Eye (tissue), 1 donor: ENCODE data around the gene PLLP.
"Not testable (repeated sequence)": the region's sequence is repeated elsewhere in the genome, so short reads cannot be mapped to it uniquely, and the experiment has no call there.

Experiments
- DNase-seq: peaks from one replicate; pipeline ENCODE4 v3.0.0-alpha.2; 2015

The PLLP gene

DNA sequence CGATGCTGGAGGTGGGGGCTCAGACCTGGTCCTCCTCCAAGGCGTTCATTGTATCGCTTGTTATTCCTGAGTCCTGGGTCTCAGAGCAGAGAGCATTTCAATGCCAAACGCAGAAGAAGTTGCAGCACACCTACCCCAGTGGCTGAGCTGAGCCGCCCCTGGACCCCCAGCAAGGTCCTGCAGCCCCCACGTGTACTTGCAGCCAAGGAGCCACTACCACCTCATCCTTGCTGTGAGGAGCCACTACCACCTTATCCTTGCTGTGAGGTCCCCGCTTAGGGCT lies 13.5 kb downstream of the PLLP start:
- no peak for DNase-seq

DNA sequence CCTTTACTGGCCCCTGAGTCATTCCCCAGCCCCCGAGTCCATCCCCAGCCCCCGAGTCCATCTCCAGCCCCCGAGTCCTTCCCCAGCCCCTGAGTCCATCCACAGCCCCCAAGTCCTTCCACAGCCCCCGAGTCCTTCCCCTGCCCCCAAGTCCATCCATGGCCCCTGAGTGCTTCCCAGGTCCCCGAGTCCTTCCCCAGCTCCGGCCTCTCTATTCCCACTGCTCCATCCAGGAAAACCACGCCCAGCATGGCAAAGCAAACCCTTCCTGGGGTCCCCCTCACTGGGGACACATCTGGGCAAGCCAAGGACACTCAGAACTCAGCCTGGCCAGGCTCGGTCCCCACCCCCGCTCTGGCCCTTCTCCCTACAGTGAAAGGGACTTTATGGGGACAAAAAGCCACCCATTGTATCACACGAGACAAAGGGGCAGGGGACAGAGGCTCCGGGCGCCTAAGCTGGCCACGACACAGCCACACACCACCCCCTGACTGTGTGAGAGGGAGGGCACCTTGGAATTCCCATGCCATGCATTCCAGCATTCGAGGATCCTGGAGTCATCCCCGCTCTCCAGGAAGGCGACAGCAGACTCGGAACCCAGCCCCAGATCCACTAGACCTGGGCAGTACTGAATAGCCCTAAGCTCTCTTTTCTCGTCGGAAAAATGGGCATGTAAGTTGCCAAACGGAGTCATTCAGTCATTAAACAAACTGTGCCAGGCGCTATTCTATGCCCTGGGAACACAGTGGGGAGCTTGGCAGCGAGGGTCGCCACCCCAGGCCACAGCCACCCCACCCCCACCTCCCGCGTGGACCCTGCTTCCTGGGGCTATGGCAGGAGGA lies 14.0 kb downstream of the PLLP start:
- DNase-seq = no peak

DNA sequence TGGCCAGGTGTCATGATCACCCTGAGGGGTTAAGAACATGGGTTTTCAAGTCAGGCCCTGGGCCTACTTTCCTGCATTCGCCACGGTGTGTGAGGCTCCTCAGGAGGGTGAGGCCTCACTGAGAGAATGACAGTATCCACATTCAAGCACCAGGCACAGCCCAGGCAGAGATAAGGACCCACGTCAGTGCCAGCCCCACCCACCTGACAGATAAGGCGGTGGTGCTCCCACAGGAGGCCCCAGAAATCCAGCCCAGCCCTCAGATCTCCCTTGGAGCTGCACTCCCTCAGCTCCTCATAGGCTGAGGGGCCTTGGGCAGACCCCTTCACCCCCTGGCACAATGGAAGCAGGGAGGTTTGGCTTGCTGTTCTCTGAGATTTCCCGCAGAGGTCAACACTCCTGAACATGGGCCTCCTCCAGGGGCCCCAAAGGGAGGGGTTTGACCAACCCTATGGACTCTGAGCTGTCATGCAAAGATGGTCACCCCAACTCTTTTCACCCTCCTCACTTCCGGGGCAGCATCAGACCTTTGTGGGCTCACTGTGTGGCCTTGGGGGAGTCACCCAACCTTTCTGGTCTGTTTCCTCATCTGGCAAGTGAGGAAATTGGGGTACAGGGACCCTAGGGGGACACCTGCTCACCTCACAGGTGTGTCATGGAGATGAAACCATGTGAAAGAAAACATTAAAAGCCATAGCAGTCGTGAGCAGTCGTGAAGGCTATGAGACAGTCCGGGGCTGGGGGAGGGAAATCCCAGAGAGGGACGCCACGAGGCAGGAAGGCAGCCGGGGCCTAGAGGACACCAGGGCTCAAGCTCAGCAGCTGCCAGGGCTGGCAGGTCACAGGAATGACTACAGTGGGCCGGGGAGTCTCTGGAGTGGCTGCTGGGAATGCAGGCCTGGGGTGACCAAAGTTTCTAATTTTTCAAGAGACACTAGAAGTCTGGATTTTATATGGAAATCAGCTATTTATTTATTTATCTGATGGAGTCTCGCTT lies 15.4 kb downstream of the PLLP start:
- no peak for DNase-seq

DNA sequence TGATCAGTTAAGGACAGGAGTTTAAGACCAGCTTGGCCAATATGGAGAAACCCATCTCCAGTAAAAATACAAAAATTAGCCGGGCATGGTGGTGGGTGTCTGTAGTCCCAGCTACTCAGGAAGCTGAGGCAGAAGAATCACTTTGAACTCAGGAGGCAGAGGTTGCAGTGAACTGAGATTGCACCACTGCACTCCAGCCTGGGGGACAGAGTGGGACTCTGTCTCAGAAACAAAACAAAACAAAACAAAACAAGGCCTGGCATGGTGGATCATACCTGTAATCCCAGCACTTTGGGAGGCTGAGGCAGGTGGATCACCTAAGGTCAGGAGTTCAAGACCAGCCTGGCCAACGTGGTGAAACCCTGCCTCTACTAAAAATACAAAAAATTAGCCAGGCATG lies 17.1 kb downstream of the PLLP start:
- DNase-seq = not testable (repeated sequence)

DNA sequence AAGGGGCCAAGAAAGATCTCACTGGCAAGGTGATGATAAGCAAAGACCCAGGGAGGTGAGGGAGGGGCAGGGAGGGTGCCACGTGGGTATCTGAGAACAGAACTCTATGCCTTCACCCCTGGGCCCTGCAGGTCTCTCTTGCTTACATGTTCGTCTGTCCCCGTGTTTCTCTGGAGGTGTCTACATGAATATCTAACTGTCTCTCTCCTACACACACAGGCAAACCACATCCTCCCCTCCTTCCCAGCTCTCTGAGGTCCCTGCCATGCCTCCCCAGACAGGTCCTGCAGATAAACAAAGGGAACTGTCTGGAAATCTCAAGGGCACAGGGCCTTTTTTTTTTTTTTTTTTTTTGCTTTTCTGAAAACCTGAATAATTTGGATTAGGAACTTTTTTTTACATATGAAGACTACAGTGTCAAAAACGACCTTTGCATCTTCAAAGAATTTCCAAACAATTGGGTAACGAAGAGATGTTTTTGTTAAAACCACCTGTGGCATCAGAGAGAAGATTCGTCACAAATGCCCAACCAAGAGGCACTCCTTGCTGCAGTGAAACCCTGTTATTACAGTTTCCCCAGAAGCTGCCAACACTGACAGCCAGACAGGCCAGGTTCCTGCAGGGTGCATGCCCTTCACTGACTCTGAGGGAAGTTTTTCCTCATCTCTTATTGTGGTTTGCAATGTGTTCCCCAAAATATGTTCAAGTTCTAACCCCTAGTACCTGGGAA lies 17.8 kb downstream of the PLLP start:
- no peak for DNase-seq

DNA sequence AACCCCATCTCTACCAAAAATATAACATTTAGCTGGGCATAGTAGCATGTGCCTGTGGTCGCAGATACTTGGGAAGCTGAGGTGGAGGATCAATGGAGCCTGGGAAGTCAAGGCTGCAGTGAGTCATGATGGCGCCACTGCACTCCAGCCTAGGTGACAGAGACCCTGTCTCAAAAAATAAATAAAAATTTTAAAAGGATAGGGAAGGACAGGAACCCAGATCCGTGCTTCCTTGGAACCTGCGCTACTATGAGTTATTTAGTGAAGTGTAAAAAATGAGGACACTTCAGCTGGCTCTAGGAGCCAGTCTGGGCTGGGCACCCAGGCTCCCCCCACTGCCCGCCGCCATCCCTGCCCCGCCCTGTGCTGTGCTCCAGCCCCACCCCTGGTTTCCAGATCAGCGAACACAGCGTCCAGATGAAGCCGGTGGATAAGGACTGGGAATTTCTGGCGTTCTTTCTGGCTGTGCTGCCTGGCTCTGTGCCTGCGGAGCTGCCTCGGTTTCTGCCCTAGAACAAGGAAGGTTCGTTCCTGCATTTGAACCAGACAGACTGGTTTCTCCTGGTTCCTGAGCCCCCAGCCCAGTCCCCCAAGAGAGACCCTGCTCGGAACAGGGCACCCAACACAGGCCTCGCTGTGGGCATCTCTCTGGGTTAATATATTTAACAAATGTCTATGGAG lies 18.5 kb downstream of the PLLP start:
- DNase-seq = peak; percentile 56

DNA sequence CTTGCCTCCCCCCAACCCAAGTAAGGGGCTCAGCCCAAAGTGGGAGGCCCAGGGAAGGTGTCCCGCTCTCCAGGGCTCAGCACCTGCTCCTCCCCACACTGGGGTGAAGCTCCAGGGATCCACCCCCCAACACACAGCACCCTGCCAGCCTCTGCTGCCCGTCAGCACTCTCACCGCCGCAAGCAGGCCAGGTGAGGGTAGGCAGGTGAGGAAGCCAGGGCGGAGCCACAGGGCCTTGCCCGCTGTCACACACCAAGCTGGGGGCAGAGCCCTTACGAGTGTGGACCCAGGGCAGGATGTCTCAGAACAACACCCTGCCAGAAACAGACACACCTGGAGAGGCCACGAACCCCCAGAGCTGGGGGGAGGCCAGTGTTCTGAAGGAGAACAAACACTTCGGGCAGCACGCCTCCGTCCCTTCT lies 19.5 kb downstream of the PLLP start:
- no peak for DNase-seq

DNA sequence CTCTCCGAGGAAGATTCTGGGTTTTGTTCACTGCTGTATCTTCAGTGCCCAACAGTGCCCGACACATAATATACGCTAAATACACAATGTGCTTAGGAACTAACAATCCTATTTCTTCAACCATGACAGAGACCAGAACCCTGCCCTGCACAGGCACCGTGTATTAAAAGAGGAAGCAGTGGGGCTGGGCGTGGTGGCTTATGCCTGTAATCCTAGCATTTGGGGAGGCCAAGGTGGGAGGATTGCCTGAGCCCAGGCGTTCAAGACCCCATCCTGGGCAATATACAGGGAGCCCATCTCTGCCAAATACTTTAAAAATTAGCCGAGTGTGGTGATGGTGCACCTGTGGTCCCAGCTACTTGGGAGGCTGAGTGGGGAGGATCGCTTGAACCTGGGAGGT lies 20.1 kb downstream of the PLLP start:
- DNase-seq = no peak

DNA sequence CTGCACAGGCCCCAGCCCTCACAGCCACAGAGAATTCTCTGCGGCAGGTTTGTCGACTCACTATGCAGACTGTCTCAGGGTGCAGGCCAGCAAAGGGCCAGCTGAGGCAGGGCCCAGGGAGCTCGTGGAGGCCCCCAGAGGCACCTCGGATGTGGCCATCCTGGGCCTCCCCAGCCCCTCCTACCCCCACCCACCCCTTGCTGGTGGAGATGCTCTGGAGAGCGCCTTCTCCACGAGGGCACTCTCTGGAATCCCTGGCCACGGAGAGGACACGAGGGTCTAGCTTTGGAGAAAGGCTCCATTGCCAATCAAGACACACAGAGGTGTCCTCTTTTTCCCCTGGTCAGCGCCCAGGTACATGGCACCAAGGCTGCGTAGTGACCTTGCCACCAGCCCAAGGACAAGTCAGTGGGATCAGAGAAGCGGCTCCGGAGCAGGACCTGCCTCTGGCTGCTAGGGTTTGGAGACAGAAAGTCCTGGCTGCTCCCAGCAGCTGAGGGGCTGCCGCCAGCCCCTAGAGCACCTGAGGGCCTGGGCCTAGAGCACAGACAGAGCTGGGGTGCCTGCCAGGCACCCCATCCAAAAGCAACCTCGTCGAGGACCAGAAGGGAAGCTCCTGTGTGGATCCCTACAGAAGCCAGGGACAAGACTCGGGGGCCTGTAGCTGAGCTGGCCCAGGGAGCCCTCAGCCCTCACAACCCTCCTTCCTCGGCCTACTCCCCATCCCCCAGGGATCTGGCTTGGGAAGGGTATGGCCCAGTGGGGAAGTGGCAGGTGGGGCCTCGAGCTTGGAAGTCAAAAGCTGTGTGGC lies 20.7 kb downstream of the PLLP start:
- no peak for DNase-seq

DNA sequence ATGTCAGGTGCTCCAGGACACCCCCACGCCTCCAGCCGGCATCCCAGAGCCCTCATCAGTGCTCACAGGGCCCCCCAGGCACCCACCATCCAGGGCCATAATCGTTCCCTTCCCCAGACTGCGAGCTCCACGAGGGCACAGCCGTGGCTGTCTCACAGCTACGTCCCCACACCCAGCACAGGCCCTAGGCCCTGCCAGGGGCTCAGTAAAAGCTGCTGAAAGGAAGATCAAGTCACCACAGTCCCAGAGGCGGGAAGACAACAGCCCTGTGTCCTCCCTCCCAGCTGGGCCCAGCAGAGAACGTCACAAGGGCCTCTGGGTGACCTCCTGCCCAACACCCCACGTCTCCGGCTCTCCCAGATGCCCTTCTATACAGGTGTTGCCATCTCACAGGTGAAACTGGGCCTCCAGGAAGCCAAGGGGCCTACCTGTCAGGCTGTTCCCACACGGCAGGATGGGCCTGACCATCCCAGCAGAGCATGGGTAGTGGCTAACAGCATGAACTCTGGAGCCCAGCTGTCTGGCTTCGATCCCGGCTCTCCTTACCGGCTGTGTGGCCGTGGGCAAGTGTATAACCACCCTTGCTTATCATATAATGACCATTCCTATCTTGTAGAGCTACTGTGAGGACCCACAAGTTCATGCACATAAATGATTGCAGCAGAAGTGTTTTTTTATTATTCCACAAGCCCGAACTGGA lies 21.5 kb downstream of the PLLP start:
- no peak for DNase-seq

DNA sequence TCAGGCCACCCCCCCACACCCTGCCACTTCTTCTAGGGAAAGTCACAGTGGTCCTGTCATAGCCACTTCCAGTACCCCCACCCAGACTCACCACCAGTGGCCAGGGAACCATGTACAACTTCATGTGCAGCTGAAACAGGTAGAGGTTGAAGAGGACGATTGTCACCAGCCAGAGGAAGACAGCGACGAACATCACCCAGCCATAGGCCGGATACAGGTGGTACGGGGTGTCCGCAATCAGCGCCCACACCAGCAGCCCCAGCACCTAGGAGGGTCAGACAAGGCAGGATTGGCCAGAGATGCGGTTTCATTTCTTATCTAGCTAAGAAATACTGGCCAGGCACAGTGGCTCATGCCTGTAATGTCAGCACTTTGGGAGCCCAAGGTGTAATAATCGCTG lies 22.7 kb downstream of the PLLP start:
- no peak for DNase-seq

DNA sequence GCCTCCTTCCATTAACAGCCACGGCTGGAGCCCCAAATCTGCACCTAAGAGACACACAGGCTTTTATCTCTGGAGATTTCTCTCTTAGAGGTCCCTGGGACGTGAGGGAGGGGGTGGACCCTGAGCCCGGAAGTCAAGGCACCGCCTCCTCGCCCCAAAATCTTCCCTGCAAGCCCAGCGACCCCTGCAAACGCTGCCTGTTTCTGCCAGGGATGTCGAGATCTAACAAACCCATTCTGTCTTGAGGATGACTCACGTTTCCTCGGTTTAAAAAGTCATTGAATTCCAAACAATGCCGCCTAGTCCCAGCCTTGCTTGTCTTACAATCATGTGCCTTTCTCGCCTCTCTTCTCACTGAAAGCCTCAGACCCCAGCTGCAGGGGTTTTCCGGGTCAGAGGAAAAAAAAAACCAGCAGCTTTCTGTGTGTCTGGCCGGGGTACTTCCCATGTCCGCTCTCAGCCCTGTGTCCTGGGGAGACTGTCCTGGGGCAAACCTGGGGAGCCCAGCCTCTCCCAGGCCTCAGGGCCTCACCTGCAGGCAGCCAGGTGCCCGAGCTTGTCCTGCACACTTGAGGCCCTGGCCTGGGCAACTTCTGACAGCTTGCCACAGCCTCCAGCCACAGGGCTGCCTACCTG lies 24.1 kb downstream of the PLLP start:
- DNase-seq = peak; percentile 40

DNA sequence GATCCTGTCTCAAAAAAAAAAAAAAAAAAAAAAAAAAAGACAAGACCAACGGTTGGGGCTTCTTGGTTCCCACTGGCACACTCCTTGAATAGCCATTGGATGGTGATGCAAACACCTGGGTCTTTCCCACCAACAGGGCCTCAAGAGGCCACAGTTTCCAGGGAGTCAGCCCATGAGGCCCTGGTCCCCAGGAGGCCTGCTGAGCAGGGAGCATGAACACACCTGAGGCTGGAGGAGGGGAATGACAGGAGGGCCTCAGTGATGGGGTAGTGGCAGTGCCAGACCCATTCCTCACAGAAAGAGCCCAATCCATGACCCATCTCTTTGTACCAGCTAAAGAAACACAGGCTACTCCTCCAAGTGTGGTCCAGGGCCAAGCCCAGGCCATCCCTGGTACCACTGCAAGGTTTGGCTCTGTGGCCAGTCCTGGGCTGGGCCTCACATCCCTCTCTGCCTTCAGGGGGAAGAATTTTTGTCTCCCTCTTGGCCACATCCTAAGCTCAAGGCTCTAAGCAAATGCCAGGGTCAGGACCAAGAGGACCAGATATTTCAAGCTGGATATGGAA lies 25.5 kb downstream of the PLLP start:
- no peak for DNase-seq

DNA sequence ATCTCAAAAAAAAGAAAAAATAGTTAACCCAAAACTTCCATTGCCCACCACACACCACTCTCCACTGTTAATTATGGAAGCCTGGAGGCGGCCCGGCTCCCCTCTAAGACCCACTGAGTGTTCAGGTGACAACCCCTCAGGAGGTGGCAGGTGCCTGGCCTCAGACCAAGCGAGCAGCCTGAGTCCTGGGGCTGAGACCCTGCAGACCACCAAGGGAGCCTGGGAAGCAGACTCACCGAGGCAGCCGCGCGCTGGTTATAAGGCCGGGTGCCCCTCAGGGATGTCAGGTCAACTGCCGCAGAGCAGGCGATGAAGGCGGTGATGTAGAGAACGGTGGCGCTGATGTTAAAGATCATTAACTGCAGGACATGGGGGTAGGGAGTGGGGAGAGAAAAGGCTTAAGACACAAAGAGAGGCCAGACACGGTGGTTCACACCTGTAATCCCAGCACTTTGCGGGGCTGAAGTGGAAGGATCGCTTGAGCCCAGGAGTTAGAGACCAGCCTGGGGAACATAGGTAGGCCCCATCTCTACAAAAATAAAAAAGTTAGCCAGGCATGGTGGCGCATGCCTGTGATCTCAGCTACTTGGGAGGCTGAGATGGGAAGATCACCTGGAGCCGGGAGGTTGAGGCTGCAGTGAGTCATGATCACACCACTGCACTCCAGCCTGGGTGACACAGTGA lies 26.1 kb downstream of the PLLP start:
- DNase-seq = no peak

DNA sequence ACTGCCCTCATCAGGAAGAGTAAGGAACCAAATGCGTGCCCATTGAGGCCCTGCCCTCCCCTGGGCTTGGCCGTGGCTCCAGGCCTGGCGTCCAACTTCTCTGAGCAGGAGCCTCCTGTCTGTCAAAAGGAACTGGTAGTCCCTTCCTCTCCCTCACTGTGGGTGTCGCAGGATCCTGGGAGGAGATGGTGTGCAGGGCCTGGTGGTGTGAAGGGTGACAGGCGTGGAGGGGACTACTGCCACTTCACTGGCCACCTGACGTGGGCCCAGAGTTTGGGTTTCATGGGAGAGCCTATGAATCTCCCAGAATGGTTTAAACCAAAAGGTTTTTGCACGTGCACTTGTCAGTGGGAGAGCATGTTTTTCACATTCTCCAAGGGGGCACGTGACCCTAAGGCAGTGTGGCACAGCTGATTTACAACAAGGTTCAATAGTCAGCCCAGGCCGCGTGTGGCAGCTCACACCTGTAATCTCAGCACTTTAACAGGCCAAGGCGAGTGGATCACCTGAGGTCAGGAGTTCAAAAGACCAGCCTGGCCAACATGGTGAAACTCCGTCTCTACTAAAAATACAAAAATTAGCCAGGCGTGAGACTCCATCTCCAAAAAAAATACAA lies 26.9 kb downstream of the PLLP start:
- no peak for DNase-seq

DNA sequence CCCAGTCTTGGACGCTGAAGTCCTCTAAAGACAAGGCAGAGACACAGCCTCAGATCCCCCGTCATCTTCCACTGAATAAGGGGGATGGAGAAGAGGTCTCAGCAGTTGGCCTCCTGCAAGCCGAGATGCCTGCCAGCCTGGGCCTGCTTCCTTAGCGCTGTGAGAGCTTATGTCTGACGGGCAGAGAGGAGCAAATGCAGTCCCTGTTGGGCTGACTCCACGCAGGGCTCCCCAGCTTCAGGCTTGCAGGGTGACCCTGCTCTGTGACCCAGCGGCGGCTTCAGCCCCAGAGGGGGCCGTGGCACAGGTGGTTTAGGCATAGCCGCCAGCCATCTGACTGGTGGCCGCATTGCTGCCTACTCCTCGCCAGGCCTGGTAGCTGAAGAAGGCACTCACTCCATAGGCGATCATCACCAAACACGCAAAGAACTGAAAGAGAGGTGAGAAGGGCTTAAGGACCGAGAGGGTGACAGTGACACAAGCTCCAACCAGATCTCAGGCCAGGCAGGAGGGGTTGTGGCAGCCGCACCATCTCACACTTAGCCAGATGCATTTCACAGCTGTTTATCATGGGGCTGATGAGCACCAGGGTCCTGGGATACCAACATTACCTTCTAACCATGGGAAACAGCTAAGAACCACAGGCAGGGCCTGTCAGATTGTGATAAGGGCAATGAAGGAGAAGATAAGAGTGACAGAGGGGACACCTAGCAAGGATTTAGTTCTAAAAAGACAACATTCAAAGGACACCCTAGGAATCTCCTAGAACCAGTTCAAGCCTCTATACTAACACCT lies 27.7 kb downstream of the PLLP start:
- no peak for DNase-seq

DNA sequence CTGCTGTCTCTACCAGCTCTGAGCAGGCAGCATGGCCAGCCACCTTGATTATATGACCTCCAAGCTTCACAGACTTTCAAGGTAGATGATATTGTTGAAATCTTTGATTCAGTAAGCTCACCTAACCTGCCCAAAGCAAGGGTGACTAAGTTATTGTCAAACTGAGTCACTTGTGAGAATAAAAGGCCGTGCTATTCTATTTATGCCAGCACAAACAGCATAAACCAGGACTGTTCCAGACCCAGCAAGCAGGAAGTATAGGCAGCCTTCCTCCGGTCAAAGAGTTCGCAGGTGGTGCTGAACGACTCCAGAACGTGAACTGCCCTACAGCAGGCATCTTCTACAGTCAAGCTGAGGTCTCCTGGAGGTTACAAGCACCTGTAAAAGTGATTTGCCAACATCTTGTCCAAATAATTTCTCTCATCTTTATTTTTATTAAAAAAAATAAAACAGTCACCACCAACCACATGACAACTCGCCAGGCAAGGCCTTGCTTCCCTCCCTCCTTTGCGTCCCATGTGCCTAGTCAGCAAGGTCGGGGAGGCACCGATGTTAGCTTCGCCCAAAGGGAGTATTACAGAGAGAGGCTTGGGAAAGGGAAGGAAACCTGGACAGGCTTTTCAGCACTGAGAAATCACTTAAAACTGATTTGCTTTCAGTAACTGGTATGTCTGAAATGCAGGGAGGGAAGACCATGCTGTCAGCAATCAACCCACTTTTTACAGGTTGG lies 28.6 kb downstream of the PLLP start:
- no peak for DNase-seq

DNA sequence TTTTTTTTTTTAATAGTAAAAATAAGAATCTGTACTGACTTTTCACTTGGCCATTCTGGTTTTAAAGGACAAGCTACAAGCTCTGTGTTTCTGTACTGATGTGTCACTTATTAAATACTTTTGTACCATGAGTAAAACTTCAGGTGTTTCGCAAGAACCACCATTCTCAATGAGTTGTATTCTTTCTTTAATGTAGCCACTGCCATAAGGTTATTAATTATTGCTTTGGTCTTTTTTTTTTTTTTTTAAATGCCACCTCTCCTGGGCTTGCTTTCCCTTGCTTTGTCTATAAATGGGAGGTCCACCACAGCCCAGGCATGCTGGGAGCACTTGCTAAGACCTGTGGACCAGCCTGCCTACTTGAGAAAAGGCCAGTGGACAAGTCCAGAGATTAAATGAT lies 31.0 kb downstream of the PLLP start:
- no peak for DNase-seq
